Rectal smooth muscle tissue (tissue), 1 donor: ENCODE results near the gene SPINDOC.

Experiments used
- H3K27ac ChIP-seq: one replicate; pipeline ENCODE4 v1.7.0; 2013; ENCODE audit warnings: low read depth, low read length, inconsistent platforms
- H3K27me3 ChIP-seq: one replicate; pipeline ENCODE4 v1.7.0; 2013; ENCODE audit warnings: low read length; ENCODE audit not compliant: control insufficient read depth, insufficient read depth
- H3K36me3 ChIP-seq: one replicate; pipeline ENCODE4 v1.7.0; 2013; ENCODE audit warnings: low read length; ENCODE audit not compliant: control insufficient read depth, insufficient read depth
- H3K4me1 ChIP-seq: one replicate; pipeline ENCODE4 v1.7.0; 2013; ENCODE audit warnings: low read length; ENCODE audit not compliant: control insufficient read depth, insufficient read depth
- H3K4me3 ChIP-seq: one replicate; pipeline ENCODE4 v1.7.0; 2013; ENCODE audit warnings: low read length
- H3K9ac ChIP-seq: one replicate; pipeline ENCODE4 v1.7.0; 2013; ENCODE audit warnings: low read length

The SPINDOC gene

DNA sequence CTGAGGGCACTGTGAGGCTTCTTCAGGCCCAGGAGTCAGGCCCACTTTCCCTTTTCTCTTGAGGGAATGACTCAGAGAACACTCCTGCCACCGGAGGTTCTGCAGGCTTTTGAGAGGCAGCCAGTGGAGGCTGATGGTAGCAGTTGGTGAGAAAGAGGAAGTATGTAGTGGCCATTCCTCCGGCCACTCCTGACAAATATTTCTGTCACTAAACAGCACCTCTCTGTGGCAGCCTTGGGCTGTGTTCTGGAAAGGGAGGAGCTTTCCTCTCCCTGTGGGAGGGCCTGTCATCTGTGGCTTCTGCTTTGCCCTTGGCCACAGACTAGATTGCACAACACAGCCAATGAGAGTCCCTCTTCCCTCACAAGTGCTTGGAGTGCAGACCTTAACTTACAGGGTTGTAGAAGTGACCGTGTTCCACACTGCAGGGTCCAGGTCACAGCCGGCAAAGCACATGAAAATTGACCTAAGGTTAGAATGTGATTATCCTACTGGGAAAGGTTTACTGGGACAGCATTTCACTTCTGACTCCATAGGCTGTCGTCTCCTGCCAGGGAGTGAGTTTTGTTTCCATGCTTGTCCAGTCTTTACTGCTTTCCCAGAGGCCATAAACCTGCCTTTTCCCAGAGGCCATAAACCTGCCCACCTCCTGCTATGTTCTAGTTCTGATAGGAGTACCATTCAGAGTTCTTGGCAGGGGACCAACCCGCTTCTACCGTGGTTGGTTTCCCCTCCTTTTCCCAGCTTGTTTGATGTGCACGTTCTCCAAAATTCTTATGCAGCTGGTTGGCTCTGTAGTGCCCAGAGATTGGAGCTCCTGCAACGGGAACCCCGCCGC lies 58.9 kb downstream of the SPINDOC start:
- peak overlapping the region; percentile 3 for H3K4me3 ChIP-seq
- H3K4me1 ChIP-seq = peaks cover 11% of the 10 kb centered on the region
- no peaks in the 10 kb centered on the region for H3K27me3 ChIP-seq
- no peaks in the 10 kb centered on the region for H3K36me3 ChIP-seq
- H3K9ac ChIP-seq = no peak overlapping the region
- H3K27ac ChIP-seq = peak overlapping the region; percentile 33

DNA sequence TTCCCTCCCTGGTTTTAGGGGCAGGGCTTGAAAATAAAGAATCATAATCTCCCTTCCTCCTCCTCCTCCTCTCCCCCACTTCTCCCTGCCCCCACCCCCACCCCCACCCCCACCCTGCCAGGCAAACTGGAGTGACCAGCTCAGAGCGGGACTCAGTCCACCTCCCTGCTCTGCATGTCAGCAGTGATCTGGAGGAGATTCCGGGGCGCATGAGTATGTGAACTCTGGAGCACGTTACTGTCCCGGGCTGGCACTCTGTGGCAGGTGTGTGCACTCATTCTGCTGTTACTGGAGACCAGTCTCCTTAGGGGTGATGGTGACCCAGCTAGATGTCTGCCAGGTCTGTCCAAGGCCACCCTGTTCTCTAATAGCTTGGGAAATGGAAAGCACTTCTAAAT lies 59.5 kb downstream of the SPINDOC start:
- Histone ChIP-seq H3K27me3 (no peaks in the 10 kb centered on the region), H3K4me3 (peak overlapping the region; percentile 3), H3K36me3 (no peaks in the 10 kb centered on the region), H3K9ac (no peak overlapping the region), H3K27ac (no peak overlapping the region), H3K4me1 (peaks cover 11% of the 10 kb centered on the region)

DNA sequence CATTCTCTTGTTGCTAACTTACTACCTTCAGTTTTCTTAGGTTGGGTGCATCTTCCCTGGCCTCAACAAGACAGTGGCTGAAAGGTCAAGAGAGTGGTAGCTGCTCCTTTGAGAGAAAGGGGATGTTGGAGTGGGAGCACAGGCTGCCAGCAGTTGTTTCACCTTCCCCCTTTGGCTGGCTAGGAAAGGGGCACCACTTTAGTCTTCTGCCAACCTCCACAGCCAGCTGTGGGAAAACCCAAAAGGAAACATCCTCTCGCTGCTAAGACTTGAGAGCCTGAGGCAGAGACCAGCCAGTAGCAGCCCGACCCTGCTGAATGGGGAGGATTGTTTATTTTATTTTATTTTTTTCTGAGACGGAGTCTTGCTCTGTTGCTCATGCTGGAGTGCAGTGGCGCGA lies 60.1 kb downstream of the SPINDOC start:
- Histone ChIP-seq H3K4me1 (peaks cover 11% of the 10 kb centered on the region), H3K36me3 (no peaks in the 10 kb centered on the region), H3K27me3 (no peaks in the 10 kb centered on the region), H3K9ac (no peak overlapping the region), H3K27ac (no peak overlapping the region), H3K4me3 (no peak overlapping the region)

DNA sequence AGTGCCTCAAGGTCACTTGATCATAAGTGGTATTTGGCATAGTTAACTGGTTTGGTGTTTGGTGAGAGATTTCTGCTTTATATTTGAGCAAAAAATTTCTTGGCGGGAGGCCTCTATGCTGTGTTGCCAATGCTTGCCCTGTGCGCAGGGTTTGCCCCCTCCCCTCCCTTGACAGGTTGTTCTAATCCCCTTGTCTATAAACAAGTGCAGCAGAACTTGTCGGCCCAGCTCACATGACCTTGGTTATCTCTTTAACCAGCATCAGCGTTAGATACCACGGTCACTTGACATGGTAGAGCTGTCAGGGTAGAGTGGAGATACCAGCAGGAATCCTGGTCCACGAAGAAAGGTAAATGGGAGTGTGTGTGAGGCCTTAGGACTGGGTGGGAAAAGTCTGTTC lies 61.3 kb downstream of the SPINDOC start:
- peaks cover 14% of the 10 kb centered on the region for H3K4me1 ChIP-seq
- no peaks in the 10 kb centered on the region for H3K27me3 ChIP-seq
- no peak overlapping the region for H3K4me3 ChIP-seq
- no peak overlapping the region for H3K9ac ChIP-seq
- no peak overlapping the region for H3K27ac ChIP-seq
- H3K36me3 ChIP-seq = no peaks in the 10 kb centered on the region

DNA sequence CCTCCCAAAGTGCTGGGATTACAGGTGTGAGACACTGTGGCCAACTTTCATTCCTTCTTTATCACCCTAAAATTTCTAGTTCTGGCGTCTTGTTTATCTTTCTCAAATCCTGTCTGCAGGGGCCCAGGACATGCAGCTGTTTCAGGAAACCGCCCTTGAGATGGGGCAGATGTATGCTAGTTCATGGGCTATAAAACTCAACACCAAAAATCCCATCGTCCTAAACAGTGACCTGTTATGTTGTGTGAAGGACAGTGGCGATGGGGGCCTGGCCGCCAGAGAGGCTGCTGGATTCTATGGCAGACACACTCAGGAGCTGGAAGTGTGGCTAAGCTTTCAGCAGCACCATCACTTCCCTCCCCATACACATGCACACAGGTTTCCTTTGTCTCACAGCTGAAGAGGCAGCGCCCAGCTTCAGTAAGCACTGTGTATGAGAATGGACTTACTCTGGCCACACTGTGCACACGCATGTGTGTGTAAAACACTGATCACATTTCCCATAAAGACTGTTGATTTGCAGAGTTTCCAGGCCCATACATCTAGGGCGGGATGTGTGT lies 62.3 kb downstream of the SPINDOC start:
- peaks cover 13% of the 10 kb centered on the region for H3K4me1 ChIP-seq
- H3K27me3 ChIP-seq = no peaks in the 10 kb centered on the region
- H3K27ac ChIP-seq = no peak overlapping the region
- no peak overlapping the region for H3K4me3 ChIP-seq
- no peak overlapping the region for H3K9ac ChIP-seq
- no peaks in the 10 kb centered on the region for H3K36me3 ChIP-seq

DNA sequence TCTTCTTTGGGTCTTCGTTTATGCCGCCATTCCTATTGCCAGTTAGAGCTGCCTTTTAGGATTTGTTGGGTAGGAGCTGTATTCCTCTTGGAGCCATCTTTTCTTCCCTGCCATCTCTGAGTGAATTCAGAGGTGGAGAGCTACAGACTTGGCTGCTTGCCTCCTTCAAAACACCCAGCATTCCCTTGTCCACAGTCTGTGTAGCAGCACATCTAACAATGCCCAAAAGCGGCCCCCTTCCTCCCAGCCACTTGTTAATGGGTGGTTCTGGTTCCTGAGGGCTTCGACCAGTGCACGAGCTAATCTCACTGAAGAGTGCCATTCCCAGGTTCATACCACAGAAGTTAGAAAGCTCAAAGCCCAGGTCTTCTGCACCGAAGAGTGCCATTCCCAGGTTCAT lies 63.4 kb downstream of the SPINDOC start:
- H3K4me1 ChIP-seq = peaks cover 10% of the 10 kb centered on the region

More for the DNA sequence above, 63.4 kb downstream of the SPINDOC start:
- H3K36me3 ChIP-seq = no peaks in the 10 kb centered on the region
- no peak overlapping the region for H3K4me3 ChIP-seq
- H3K27ac ChIP-seq = no peak overlapping the region
- H3K27me3 ChIP-seq = no peaks in the 10 kb centered on the region
- no peak overlapping the region for H3K9ac ChIP-seq
